Right forelimb (tissue), 1 donor: Measurements from ENCODE around the gene GPR15LG.
"Not testable (repeated sequence)": the region's sequence is repeated elsewhere in the genome, so short reads cannot be mapped to it uniquely, and the experiment has no call there.

Source experiments
- DNase-seq: peaks from one replicate; pipeline ENCODE4 v3.0.0-alpha.2; 2018

Gene GPR15LG

GRCh38 chr10:84166620-84167288 lies 6.8 kb upstream of the GPR15LG start:
- DNase-seq: no peak

GRCh38 chr10:84167289-84167653 lies 6.3 kb upstream of the GPR15LG start:
- DNase-seq: not testable (repeated sequence)

DNA sequence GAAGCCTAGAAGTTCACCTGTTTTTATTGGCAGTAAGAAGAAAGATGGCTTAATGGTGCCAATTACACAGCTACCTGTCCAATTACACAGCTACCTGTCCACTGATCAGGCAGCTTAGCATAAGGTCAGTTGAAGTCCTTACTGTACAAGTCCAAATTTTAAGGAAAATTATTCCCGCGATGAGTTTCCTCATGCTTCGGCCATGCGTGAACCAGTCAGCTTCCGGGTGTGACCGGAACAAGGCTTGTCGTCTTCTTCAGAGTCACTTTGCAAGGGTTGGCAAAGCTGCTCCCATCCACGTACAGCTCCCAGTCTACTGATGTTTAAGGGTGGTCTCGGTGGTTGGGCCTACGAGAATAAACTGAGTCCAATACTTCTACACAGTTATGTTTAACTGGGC lies 5.2 kb upstream of the GPR15LG start:
- DNase-seq: not testable (repeated sequence)

DNA sequence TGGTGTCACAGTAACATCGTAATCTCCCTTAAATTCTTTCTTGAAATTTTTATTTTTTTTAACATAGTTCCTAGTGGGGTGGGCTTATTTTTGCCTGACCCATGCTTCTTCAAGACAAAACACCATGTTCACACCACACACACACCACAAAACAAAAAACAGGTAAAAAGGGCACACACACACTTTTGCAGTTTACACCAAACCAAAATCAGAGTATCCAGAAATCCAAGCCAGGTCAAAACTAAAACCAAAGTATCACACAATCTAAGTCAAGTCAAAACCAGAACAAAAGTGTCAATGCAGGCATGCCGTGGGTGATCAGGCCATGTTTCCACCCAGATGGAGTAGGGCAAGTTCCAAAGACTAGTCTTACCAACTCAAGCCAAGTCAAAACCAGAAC lies 2.4 kb upstream of the GPR15LG start:
- not testable (repeated sequence) for DNase-seq

GRCh38 chr10:84171700-84172466 lies 1.7 kb upstream of the GPR15LG start:
- not testable (repeated sequence) for DNase-seq

GRCh38 chr10:84172467-84173356 lies 889 bp upstream of the GPR15LG start:
- DNase-seq: no peak

DNA sequence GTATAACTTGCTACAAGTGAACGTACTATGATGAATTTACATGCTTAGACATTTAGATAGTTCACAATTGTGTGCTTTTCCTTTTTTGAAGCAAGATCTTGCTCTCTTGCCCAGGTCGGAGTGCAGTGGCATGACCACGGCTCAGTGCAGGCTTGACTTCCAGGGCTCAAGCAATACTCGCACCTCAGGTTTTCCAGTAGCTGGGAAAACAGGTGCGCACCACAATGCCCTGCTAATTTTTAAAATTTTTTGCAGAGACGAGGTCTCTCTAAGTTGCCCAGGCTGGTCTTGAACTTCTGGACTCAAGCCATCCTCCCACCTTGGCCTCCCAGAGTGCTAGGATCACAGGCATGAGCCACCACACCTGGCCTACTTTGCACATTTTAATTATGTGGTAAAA lies 1.8 kb downstream of the GPR15LG start:
- no peak for DNase-seq

DNA sequence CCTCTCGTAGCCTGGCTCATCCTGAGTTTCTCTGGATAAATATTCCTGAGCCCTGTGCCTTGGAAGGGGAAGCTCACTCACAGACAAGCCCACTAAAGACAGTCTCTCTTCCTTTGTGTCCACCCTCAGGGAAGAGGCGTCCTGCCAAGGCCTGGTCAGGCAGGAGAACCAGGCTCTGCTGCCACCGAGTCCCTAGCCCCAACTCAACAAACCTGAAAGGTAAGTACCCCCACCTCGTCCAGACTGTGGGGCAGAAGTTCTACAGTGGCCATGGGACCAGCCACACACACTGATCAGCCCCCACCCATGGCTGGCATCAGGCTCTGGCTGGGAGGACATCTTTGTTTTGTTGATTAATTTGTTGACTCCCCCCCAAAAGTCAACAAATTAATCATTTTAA lies 2.8 kb downstream of the GPR15LG start:
- DNase-seq: no peak

- DNase-seq: no peak
These were observed 3.4 kb downstream of the GPR15LG start for GRCh38 chr10:84176836-84177474.

DNA sequence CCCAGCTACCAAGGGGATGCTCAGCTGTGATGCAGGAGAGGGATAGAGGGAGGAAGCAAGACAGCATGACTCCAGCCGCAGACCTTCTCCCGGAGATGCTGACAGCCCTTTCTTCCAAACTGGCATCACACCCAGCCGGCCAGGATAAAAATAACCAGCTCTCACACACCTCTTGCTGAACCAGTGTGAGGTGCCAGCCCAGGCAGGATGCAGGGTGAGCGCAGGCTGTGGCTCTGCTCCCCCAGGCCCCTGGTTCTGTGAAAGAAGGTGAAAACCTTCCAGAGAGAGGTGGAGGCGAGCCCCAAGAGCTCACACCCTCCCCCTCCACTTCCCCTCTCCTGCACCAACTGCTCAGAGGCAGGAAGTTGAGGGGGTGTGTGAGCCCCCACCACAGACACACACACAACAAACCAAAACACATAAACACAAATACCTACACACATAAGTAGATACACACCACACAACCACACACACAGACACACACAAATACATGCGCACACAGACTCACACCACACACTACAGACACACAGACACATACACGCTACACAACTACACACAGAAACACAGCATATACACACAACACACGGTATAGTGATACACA lies 4.0 kb downstream of the GPR15LG start:
- DNase-seq: no peak

GRCh38 chr10:84178160-84178609 lies 4.6 kb downstream of the GPR15LG start:
- DNase-seq: no peak

DNA sequence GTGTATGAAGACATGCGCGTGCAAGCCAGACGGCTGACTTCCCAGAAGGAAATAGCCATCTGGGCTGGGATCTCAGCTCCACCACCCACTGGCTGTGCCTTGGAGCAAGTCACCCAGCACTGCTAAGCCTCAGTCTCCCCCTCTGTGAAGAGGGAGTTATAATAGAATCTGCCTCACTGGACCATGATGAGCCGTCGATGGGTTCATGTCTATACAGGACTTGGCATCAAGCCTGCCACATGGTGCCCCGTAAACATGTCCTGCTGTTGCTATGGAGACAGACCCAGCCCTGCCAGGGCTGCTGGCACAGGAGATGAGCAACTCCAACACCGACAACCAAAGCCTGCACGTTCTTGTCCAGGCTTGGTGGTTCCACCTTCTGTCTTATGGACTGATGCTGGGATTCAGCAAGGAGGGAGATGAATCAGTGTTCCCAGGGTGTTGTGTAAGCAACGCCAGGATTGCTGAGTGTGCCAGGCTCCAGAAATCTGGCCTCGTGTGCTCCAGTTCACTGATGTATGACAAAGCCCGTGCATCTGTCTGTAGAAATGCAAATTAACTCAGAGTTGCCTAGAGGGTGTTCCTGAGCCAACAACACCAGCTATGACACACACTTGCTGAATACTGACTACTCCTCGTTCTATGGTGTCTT lies 5.6 kb downstream of the GPR15LG start:
- DNase-seq: no peak

- not testable (repeated sequence) for DNase-seq
These were observed 6.8 kb downstream of the GPR15LG start for GRCh38 chr10:84180386-84180785.

- DNase-seq: peak; percentile 11
These were observed 8.0 kb downstream of the GPR15LG start for GRCh38 chr10:84181631-84182030.

DNA sequence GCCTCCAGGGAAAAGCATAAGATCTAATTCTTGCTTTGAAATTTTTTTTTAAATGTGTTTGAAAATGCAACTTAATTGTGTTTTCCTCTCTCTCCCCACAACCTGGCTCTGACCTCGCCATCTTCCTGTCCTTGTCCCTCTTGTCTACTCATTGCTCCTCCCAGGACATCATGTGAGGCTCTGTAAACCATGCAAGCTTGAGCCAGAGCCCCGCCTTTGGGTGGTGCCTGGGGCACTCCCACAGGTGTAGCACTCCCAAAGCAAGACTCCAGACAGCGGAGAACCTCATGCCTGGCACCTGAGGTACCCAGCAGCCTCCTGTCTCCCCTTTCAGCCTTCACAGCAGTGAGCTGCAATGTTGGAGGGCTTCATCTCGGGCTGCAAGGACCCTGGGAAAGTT lies 10.9 kb downstream of the GPR15LG start:
- DNase-seq: no peak

GRCh38 chr10:84185526-84186175 lies 12.1 kb downstream of the GPR15LG start:
- DNase-seq: peak; percentile 34

DNA sequence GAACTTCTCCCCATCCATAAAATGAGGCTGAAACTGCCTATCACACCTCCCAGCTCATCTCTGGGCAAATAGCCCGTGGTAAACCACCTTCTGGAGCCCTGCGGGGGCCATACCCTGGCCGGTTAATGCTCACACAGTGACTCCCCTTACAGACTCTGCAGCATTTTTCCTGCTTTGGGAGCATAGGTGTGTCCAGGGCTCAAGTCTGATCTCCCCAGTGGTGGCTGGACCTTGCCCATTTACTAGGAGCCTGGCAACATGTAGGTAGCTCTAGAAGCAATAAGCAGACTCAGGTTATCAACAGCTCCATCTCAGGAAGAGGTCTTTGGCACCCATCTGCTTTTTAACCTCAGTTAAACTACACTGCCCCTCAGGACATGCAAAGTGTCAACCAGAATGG lies 15.2 kb downstream of the GPR15LG start:
- peak; percentile 12 for DNase-seq

DNA sequence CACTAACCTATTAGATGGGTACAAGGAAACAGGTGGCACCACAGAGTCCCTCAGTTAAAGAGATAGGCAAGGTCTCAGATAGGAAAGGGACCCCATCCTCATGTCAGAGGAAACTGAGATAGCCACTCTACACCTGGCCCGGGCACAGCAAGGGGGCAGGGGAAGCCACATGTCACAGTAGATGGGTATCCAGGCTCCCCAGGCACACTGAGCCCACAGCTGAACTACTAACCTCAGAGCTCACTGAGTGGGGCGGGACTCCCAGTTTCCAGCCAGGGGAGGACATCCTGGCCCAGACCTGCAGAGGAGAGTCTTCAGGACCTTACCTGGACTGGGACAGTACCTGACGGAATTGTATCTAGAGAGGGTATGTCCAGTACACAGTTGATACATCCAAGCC lies 17.0 kb downstream of the GPR15LG start:
- DNase-seq: peak; percentile 28

DNA sequence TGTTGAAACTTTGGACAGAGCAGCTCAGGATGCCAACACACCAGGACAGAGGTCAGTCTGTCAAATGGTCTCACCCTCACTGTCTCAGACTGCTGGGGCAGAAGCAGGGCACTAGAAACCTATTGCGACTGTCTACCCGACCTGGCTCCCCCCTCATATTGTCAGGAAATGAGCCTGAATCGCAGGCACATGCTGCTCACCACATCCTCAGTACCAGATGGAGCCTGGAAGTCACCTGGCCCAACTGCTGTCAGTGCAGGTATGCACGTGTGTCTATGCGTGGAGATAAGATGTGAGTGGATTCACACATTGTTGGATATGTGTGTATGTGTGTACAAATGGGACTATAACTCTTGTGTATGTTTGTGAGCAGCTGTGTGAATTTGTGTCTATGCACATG lies 17.5 kb downstream of the GPR15LG start:
- DNase-seq: no peak

DNA sequence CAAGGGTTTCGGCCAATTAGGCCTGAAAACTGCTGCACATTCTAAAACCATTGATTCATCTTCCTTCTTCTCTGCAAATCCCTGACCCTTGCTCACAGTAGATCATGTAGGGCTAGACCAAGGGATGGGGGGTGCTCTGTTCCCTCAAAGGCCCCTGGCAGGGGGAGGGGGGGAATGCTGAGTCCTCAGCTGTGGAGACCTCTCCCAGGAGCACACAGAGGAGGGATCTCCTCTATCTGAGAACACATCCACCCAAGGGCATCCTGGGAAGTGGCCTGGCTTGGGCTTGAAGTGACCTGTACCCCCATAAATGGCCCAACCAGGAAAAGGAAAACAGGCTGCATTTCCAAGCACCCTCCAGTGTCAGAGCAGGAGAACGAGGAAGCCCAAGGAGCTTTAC lies 19.7 kb downstream of the GPR15LG start:
- DNase-seq: no peak

DNA sequence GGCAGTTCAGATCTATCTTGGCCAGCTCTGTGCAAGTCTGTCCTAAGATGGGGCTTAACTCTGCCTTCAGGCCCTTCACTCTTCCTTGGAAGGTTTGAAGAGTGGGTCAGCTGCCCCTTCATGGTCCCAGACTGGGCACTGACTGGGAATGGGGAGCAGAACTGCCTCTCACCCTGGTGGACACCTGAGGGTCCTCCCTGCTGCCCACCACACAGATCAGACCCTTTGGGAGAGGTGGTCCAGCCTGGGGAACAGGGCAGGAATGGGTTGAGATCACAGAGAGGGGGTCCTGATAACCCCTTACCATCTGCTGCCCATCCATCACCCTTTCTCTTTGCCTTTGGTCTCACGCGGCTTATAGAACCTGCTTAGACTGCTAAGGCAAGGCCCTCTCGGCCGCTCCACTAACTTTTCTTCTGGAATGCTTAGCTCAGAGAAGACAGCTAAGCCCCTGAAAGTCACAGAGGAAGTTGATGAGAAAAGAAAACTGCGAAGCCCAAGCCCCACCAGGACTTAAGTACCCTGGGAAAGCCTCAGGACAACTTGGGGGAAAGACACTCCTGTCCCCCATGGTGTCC lies 20.3 kb downstream of the GPR15LG start:
- DNase-seq: no peak
